Daoy (cell line): Measurements from ENCODE around the gene OPTC. TPM values are rescaled to one million over a fixed set of nuclear protein-coding genes. Genes with fewer than 3 reads are reported as not detected.
A peak's percentile ranks its signal among the peaks of the same experiment; 100 is the strongest.
"Not testable (repeated sequence)": the region's sequence is repeated elsewhere in the genome, so short reads cannot be mapped to it uniquely, and the experiment has no call there.

Experiments
- DNase-seq: peaks from one replicate; pipeline ENCODE4 v3.0.0-alpha.2; 2015; ENCODE audit warnings: low read depth
- total RNA-seq: library from RNA; depleted of rRNA; stranded (reverse); fragments of >200 nt; shearing (Covaris generic); gene quantifications from 2 replicates; pipeline ENCODE4 v1.2.3, GENCODE V29; 2014

OPTC gene
- total RNA-seq, 1 experiment from 2014 or later: not detected

DNA sequence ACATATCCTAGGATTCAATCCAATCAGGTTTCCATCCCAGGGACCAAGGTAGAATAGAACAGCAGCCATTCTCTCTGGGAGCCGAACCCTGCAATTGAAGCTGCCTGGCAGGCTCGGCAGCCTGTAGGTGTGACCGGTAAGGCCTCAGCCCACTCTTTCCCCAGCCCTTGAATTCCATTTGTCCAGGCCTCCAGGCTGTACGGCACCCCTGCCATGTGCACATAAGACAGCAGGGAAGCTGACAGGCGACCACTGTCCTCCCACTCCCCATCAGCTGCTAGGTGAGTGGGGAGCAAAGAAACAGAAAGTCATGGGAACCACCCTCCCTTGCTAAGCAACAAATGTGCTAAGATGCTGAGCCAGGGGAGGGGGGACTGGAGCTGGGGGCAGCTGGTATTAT is 23.0 kb downstream of the OPTC start:
- no peak for DNase-seq

DNA sequence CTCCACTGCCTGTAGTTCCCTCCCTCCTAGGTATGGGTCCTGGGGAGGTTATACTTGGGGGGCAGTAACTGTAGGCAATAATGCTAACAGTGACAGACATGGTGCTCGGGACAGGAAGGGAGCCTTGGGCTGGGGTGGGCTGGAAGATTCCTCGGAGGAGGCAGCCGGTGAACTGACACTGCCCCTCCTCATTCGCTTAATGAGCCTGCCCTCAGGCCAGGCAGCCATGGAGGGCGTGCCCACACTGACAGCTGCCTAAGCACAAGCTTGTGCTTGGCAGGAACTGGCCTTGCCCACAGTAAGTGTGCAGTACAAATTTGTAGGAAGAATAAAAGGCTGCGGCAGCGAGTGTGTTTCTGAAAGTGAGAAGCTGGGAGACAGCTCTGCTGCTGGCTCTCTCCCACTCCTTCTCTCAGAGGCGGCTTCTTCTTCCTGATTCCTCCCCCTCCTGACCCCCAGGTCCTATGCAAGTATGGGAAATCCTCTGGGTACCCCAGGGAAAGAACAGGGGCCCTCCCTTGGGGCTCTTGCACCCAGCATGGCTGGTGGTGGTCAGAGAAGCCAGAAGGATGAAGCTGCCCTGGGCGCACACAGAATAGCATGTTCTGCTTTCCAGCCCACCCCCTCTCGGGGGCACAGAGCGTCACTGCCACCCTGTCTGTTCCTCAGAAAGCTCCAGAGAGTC is 23.6 kb downstream of the OPTC start:
- peak; percentile 54 for DNase-seq

DNA sequence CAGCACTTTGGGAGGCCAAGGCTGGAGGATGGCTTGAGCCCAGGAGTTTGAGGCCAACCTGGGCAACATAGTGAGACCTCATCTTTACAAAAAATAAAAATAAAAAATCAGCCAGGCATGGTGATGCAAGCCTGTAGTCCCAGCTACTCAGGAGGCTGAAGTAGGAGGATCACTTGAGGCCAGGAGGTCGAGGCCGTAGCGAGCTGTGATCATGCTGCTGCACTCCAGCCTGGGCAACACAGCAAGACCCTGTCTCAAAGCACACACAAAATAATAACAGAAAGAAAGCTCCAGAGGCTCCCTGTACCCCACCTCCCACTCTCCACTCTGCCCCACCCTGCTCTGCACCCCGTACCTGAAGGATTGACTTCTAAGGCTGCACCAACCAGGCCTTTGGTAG is 24.2 kb downstream of the OPTC start:
- DNase-seq: not testable (repeated sequence)

DNA sequence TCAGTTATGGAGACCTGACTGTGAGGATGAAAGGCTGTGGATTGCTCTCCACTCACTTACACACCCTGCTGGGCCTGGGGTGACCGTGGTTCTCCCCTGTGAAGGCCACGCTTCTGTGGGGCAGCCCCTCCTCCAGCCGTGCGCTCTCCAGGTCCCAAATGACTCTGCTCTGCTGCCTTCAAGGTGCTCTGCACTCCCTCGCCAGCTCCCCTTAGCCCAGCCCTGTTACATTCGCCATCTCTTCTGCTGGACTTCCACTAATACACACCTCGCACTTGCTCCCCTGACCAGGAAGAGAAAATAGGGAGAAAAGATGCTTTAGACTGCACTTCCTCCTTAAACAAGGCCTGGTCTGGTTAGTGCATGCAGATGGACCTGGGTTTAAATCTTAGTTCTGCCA is 24.6 kb downstream of the OPTC start:
- no peak for DNase-seq

GRCh38 chr1:203519053-203519840 is 25.3 kb downstream of the OPTC start:
- peak; percentile 32 for DNase-seq

- no peak for DNase-seq
Observed at GRCh38 chr1:203519896-203520295, 25.9 kb downstream of the OPTC start.

DNA sequence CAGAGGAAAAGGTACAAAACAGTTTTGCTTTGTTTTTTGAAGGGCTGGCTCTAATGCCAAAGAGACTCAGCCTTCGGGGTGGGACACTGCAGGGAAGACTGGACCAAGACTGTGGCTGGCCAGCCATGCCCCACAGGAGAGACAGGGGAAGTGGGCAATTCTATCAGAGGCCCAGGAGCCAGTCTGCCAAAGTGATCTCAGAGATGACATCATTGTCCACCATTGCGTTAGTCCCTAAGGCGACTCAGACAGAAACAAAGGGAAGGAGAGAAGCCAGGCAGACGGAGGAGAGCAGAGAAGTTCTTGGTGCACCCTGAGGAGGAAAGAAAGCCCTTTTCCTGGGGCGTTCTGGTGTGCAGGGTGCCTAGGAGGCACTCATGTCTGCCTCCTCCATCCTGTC is 26.4 kb downstream of the OPTC start:
- DNase-seq: peak; percentile 61

DNA sequence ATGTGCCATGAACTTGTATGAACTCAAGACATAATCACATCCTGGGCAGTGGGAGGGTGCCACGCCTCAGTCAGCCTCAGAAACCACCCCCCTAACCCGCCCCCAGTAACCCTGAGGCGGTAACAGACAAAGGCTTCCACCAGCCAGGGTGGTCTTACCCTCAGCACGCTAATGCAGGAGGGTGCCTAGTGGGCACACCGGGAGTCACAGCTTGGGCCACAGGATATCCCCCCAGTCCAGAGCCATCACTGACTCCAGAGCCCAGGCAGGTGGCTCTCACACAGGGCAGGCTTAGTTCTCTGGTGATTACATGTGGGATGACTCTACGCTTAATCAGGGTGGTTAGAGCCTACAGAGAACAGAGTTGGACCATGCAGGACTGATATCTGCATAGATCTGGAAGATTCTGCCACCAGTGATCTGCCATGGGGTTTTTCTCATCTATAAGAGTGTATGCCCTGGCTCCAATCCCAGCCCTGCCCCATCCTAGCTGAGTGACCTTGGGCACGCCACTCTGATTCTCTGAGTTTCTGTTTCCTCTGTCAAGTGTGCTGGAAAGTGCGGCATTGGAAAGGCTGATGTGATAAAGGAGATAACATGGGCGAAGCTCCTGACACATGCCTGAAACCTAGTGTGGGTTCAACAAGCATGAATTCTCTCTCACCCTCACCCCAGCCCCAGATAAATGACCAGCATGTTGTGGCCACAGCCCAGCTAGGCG is 27.3 kb downstream of the OPTC start:
- peak; percentile 54 for DNase-seq

GRCh38 chr1:203521812-203522211 is 27.9 kb downstream of the OPTC start:
- no peak for DNase-seq

- no peak for DNase-seq
Observed at GRCh38 chr1:203522237-203522636, 28.3 kb downstream of the OPTC start.

- DNase-seq: no peak
Observed at GRCh38 chr1:203523667-203524066, 29.7 kb downstream of the OPTC start.

DNA sequence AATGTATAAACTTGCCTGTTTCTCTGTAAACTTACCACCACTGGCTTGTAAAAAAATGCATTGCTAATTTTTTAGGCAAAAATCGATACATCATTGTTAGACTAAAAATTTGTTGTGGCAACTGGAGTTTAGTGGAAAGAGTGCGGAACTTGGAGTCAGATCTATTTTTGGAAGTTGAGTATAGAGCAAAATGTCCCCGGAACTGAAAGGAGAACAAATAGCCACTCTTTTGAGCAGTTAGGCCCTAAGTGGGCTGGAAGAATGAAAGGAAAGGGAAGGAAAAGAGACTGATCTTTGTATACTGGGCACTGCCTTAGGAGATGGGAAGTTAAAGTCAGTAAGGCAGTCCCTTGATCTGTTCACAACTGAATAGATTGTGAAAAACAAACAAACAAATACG is 30.2 kb downstream of the OPTC start:
- no peak for DNase-seq

- no peak for DNase-seq
Observed at GRCh38 chr1:203524824-203525223, 30.9 kb downstream of the OPTC start.

GRCh38 chr1:203525685-203526084 is 31.7 kb downstream of the OPTC start:
- no peak for DNase-seq

- no peak for DNase-seq
Observed at GRCh38 chr1:203526130-203526529, 32.2 kb downstream of the OPTC start.

GRCh38 chr1:203526572-203526971 is 32.6 kb downstream of the OPTC start:
- DNase-seq: peak; percentile 56

DNA sequence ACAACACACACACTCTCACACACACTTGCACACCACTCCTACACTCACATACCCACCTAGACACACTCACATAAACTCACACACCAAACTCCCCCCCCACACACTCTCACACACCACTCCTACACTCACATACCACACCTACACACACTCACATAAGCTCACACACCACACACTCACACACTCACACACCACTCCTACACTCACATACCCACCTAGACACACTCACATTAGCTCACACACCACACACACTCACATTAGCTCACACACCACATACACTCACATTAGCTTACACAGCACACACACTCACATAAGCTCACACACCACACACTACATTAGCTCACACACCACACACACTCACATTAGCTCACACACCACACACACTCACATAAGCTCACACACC is 33.1 kb downstream of the OPTC start:
- DNase-seq: no peak

GRCh38 chr1:203528063-203528462 is 34.1 kb downstream of the OPTC start:
- no peak for DNase-seq

- no peak for DNase-seq
Observed at GRCh38 chr1:203528976-203529835, 35.3 kb downstream of the OPTC start.

GRCh38 chr1:203531063-203531462 is 37.1 kb downstream of the OPTC start:
- DNase-seq: no peak

GRCh38 chr1:203534012-203534411 is 40.1 kb downstream of the OPTC start:
- no peak for DNase-seq

DNA sequence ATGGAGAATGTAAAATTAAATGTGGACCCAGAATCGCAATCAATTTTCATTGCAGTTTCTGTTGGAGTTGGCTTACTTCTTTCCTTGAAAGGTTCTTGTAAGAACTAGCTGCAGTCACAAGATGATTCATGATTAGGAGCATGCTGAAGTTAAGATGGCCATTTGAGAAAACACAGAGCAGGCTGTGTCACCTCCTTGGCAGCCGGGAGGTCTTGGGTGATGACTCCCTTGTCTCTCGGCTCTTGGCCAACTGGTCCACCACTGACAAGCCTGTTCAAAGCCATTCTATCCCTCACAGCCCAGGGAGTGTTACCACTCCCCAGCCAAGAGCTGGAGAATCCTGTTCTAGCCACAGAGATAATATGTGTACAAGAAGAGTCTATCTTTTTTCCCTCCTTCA is 40.6 kb downstream of the OPTC start:
- peak; percentile 96 for DNase-seq
